Mucosa of stomach (tissue), 1 donor: Measurements from ENCODE around the gene CAMTA1.

Experiments
- H3K27me3 ChIP-seq: one replicate; pipeline ENCODE4 v1.7.0; 2013; ENCODE audit warnings: mild to moderate bottlenecking, low read length; ENCODE audit not compliant: control insufficient read depth, insufficient read depth
- H3K36me3 ChIP-seq: one replicate; pipeline ENCODE4 v1.7.0; 2013; ENCODE audit warnings: low read length; ENCODE audit not compliant: control insufficient read depth, insufficient read depth
- H3K4me1 ChIP-seq: one replicate; pipeline ENCODE4 v1.7.0; 2013; ENCODE audit warnings: mild to moderate bottlenecking, low read length; ENCODE audit not compliant: control insufficient read depth, insufficient read depth
- H3K4me3 ChIP-seq: one replicate; pipeline ENCODE4 v1.7.0; 2013; ENCODE audit warnings: low read length
- H3K9ac ChIP-seq: one replicate; pipeline ENCODE4 v1.7.0; 2013; ENCODE audit warnings: mild to moderate bottlenecking, low read length, moderate library complexity
- H3K9me3 ChIP-seq: one replicate; pipeline ENCODE4 v1.7.0; 2013; ENCODE audit warnings: mild to moderate bottlenecking, low read length, moderate library complexity; ENCODE audit not compliant: control insufficient read depth
- donor health status: Pancreatic carcinoma.

The CAMTA1 gene

GRCh38 chr1:6979003-6979613, 193.9 kb downstream of the CAMTA1 start:
- no peaks in the 10 kb centered on the region for H3K36me3 ChIP-seq
- no peaks in the 10 kb centered on the region for H3K9me3 ChIP-seq
- H3K4me1 ChIP-seq, result no peaks in the 10 kb centered on the region
- no peak overlapping the region for H3K4me3 ChIP-seq
- H3K9ac ChIP-seq, result no peak overlapping the region
- no peaks in the 10 kb centered on the region for H3K27me3 ChIP-seq

GRCh38 chr1:6981595-6981994, 196.3 kb downstream of the CAMTA1 start:
- H3K9ac ChIP-seq, result no peak overlapping the region
- no peaks in the 10 kb centered on the region for H3K27me3 ChIP-seq
- no peaks in the 10 kb centered on the region for H3K4me1 ChIP-seq
- H3K36me3 ChIP-seq, result no peaks in the 10 kb centered on the region
- no peak overlapping the region for H3K4me3 ChIP-seq
- H3K9me3 ChIP-seq, result no peaks in the 10 kb centered on the region

DNA sequence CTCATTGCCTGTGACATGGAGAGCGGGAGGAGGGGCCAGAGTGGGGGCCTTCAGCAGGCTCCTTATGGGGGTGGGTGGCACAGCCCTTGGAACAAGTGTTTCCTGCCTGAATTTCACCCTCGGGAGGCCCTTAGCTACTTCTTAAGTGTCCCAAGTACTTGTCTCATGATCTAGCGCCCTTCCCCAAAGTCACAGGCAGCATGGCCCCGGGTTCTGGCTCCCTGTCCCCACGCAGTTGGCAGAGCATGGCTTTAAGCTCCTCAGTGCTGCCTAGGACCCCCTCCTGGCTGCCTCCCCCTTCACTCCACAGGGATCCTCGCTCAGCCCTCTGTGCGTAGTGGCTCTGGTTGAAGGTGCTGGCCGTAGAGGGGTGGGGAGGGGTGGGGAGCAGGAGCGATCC, 197.2 kb downstream of the CAMTA1 start:
- Histone ChIP-seq H3K27me3 (no peaks in the 10 kb centered on the region), H3K4me1 (no peaks in the 10 kb centered on the region), H3K36me3 (no peaks in the 10 kb centered on the region), H3K9ac (no peak overlapping the region), H3K4me3 (no peak overlapping the region), H3K9me3 (no peaks in the 10 kb centered on the region)

DNA sequence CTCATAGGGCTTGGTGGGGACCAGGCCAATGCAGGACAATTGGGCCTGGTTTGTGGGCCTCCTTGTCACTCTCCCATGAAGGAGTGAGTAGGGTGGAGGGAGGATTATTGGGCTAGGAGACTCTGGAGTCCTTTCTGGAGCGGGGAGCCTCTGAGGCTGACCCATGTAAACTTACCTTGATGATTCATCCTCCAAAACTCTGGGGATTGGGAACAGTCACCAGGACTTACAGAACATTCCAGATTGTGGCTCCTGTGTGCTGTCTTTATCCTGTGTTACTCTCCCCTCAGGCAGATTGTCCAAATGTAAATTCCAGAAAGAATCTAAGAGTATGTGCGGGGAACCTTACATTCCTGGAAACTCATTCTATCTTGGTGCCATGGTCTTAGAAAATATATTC, 197.6 kb downstream of the CAMTA1 start:
- no peaks in the 10 kb centered on the region for H3K36me3 ChIP-seq
- H3K4me1 ChIP-seq, result no peaks in the 10 kb centered on the region
- no peaks in the 10 kb centered on the region for H3K27me3 ChIP-seq
- no peak overlapping the region for H3K4me3 ChIP-seq
- no peaks in the 10 kb centered on the region for H3K9me3 ChIP-seq
- no peak overlapping the region for H3K9ac ChIP-seq

- no peaks in the 10 kb centered on the region for H3K9me3 ChIP-seq
- H3K4me3 ChIP-seq, result no peak overlapping the region
- no peaks in the 10 kb centered on the region for H3K4me1 ChIP-seq
- H3K36me3 ChIP-seq, result no peaks in the 10 kb centered on the region
- no peaks in the 10 kb centered on the region for H3K27me3 ChIP-seq
- H3K9ac ChIP-seq, result no peak overlapping the region
Measured at GRCh38 chr1:6984536-6984935, 199.3 kb downstream of the CAMTA1 start.

GRCh38 chr1:6984986-6985385, 199.7 kb downstream of the CAMTA1 start:
- no peak overlapping the region for H3K9ac ChIP-seq
- no peaks in the 10 kb centered on the region for H3K27me3 ChIP-seq
- no peaks in the 10 kb centered on the region for H3K4me1 ChIP-seq
- H3K36me3 ChIP-seq, result no peaks in the 10 kb centered on the region
- no peak overlapping the region for H3K4me3 ChIP-seq
- H3K9me3 ChIP-seq, result no peaks in the 10 kb centered on the region

DNA sequence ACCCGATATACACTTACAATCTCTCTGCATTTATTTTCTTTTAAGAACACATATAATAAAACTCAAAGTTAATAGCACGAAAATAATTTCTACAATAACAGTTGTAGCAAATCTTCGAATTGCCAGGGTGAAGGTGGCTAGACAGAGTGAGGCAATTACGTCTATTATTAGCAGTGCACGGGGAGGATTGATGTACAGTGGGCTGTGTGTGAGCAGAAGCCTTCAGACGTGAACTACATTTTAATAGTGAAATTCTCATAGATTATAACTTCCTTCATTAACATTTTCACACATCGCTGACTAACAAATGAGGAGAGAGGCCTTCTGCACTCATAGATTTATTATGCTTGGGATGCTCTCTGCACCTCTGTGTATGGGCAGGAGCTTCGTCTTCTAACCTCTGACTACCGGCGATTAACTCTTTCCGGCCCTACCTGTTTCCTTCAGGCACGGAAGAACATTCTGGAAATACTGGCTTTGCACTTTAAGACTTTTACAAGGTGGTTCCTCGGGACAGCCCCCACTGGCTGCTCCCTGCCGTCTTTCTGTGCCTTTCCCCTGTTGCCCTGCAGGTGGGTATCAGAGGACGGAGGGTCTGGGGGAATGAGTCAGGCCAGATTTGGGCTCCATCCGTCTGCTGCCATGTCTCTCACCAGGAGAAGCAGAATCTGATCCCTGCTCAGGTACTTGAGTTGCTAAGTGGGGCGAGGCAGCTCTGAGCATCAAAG, 200.5 kb downstream of the CAMTA1 start:
- no peaks in the 10 kb centered on the region for H3K4me1 ChIP-seq
- H3K27me3 ChIP-seq, result no peaks in the 10 kb centered on the region
- H3K9ac ChIP-seq, result no peak overlapping the region
- H3K9me3 ChIP-seq, result no peaks in the 10 kb centered on the region
- no peaks in the 10 kb centered on the region for H3K36me3 ChIP-seq
- no peak overlapping the region for H3K4me3 ChIP-seq

GRCh38 chr1:6986281-6986680, 201.0 kb downstream of the CAMTA1 start:
- H3K36me3 ChIP-seq, result no peaks in the 10 kb centered on the region
- no peaks in the 10 kb centered on the region for H3K27me3 ChIP-seq
- H3K4me1 ChIP-seq, result no peaks in the 10 kb centered on the region
- H3K4me3 ChIP-seq, result no peak overlapping the region
- H3K9me3 ChIP-seq, result no peaks in the 10 kb centered on the region
- no peak overlapping the region for H3K9ac ChIP-seq

GRCh38 chr1:6987940-6988339, 202.7 kb downstream of the CAMTA1 start:
- Histone ChIP-seq H3K9me3 (no peaks in the 10 kb centered on the region), H3K9ac (no peak overlapping the region), H3K27me3 (no peaks in the 10 kb centered on the region), H3K4me3 (no peak overlapping the region), H3K4me1 (no peaks in the 10 kb centered on the region), H3K36me3 (no peaks in the 10 kb centered on the region)

DNA sequence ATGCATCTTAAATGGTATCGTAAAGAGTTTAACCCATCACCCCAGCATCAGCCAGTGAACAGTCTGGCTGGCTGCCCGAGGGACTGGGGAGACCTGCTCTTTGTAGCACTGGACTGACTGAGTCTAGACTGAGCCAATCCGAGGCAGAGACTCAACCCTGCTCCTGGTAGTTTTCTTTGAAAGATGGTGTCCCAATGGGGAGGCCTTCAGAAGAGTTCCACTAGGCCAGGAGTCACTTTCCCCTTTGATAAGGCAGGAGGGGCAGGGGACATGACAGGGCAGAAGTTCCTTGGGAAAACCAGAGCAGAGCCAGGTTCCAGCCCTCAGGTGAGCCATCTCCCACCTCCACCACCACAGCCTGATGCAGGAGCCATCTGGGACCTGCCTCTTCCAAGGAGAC, 203.5 kb downstream of the CAMTA1 start:
- no peaks in the 10 kb centered on the region for H3K36me3 ChIP-seq
- H3K9me3 ChIP-seq, result no peaks in the 10 kb centered on the region
- H3K9ac ChIP-seq, result no peak overlapping the region
- H3K27me3 ChIP-seq, result no peaks in the 10 kb centered on the region
- no peak overlapping the region for H3K4me3 ChIP-seq
- no peaks in the 10 kb centered on the region for H3K4me1 ChIP-seq

DNA sequence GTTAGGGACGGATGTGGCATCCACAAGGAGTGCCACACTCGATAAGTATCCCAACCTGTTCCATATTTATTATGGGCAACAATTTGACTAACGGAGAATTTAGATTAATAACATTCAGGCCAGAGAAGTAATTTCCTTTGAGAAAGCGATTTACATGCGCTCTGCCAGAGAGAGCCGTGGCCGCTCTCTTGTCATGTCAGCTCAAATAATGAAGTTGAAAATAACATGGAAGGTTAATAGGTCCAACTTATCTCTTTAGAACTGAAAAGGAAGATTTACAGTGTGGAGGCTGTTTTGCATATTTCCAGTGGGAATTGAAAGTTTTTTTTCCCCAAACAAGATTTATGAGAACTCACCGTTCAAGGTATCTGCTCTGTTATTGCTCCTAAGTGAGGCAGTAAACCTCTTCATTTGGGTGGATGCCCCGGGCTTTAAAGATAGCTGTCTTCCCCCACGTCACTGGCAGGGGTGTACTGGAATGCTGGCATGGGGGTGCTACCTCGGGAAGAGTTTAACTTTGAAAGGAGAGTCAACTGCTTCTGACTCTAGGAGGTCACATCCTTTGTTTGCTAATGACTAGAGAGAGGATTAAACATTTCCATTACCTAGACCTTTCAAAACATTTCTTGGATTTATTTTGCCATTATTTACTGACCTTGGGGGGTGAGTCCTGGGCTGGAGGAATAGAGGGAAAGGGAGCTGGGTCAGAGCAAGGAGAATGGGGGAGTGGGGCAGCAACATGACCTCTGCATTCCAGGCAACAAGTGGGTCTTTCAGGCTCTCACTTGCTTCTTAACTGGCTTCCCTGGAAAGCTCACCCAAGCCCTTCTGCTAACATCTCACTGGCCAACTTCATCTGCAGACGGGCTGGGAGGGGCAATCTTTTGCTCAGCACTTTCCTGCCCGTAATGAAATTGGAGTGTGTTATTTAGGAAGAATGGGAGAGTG, 204.2 kb downstream of the CAMTA1 start:
- no peak overlapping the region for H3K9ac ChIP-seq
- H3K4me3 ChIP-seq, result no peak overlapping the region
- no peaks in the 10 kb centered on the region for H3K9me3 ChIP-seq
- H3K27me3 ChIP-seq, result no peaks in the 10 kb centered on the region
- no peaks in the 10 kb centered on the region for H3K4me1 ChIP-seq
- H3K36me3 ChIP-seq, result no peaks in the 10 kb centered on the region

- no peaks in the 10 kb centered on the region for H3K36me3 ChIP-seq
- H3K9ac ChIP-seq, result no peak overlapping the region
Measured at GRCh38 chr1:6991266-6991665, 206.0 kb downstream of the CAMTA1 start.

More at GRCh38 chr1:6991266-6991665, 206.0 kb downstream of the CAMTA1 start:
- no peaks in the 10 kb centered on the region for H3K27me3 ChIP-seq
- H3K4me1 ChIP-seq, result no peaks in the 10 kb centered on the region
- H3K9me3 ChIP-seq, result no peaks in the 10 kb centered on the region
- no peak overlapping the region for H3K4me3 ChIP-seq
